ENCODE results near the gene KMT2E.

The KMT2E gene

DNA sequence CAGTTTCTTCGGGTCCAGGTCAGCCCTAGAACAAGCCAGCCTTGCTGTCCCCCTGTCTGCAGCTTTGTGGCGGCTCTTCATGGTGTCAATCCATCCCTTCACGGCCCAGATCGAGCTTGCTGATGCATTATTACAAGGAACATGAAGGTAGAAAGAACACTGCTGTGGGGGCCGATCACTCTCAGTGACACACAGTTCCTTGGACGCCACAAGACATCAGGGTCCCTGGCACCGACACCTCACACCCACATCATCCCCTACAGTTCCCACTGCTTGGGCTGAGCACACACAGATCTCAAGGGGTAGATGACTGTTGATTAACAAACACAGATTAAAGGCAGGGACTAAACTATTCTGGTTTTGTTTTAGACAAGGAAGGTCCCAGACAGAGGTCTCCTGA is 119.4 kb downstream of the KMT2E start:
- no peak for DNase-seq

DNA sequence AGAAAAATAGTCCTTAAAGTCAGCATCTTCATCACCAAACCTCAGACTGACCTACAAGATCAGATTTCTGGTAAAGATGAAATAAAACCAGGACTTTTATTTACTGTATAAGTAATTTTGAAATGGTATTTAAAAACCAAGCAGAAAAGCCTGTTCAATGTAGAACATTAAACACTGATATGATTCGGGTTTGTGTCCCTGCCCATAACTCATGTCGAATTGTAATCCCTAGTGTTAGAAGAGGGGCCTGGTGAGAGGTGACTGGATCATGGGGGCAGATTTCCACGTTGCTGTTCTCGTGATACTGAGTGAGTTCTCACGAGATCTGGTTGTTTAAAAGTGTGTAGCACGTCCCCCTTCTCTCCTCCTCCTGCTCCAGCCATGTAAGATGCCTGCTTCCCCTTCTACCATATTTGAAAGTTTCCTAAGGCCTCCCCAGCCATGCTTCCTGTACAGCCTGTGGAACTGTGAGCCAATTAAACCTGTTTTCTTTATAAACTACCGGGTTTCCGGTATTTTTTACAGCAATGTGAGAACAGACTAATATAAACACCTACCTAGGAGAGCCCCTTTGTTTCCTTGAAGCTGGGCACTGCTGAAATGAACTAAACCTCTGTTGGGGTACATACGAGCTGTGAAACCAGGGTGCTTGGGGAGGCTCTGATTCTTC is 120.1 kb downstream of the KMT2E start:
- DNase-seq, result no peak

DNA sequence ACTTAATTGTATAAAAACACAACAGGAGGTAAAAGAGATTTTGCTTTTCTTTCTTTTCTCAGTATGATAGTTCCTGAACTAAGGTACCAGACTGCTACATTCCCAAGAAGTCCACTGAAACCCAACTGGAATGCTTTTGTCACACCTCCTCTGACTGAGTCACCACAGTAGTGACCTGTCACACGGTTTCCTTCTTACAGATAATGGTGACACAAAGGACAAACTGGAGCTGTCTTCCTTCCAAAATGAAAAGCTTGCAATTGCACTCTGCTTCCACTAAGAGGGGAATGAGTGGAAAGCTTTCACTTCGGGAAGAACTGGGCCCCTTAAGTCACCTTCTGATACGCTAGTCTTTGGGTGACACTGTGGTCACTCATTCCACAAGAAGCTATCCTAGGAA is 122.2 kb downstream of the KMT2E start:
- DNase-seq, result no peak

DNA sequence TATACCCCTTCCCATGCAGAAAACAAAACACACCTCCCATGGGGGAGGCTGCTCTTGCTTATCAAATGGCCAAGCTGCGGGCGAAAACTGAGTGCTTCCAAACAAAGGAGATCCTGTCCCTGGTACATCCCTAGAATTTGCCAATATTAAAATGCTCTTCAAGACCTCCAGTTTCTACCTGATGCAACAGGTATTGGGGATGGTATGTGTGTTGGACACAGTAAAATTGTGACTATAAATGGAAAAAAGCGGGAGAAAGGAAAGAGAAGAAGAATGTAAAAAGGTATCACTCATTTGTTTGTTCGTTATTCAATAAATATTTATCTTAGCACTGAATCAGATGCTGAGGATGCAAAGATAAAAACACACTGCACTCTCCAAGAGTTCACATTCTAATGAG is 123.9 kb downstream of the KMT2E start:
- DNase-seq, result no peak

DNA sequence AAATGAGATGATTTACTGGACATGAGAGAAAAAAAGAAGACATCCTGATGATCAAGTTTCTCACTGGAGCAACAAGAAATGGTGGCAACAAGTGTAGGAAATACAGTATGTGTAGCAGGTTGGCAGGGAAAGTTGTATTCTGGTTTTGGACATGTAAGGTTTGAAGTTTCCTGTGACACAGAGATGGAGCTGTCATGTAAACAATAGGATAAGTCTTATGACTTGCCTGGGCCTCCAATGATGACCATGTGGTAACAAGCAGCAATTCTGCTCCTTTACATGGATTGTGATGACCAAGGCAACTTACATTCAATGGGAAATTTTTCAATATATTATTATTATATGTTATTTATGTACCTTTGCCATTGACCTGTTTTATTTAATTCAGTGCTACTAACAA is 125.4 kb downstream of the KMT2E start:
- DNase-seq, result no peak

DNA sequence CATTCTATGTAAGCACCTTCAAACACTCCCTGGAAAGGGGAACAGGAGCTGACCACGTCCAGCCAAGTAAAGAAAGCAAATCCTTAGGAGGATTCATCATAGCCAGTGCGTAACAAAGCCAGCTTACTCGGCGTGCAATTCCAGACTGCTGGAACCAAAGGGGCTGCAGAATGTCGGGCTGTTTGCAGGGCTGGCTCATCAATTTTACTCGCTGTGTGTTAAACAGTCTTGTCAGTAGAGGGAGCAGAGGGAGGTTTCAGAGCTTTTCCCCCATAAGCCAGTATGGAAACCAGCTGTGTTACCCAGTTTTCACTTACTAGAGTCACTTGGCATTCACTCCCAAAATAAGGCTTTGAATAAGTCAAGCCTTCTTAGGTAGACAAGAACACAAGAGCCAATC is 127.1 kb downstream of the KMT2E start:
- peak; percentile 31 for DNase-seq

DNA sequence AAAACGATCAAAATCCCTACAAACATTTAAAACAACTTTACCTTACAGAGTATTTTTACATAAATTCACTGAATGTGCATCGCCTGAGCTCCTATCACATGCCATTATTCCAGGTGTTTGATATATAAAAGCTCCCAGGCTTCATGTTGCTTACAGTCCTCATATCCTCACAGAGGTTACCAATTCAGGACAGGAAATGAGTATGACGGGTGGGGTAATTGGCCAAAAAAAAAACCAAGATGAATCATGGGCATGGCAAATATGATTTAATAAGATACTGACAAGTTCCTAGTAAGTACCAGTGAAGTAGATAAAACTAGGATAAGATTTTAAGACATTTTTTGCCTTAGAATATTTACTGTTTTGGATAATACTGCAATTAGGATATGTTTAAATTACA is 135.8 kb downstream of the KMT2E start:
- DNase-seq, result peak; percentile 15

DNA sequence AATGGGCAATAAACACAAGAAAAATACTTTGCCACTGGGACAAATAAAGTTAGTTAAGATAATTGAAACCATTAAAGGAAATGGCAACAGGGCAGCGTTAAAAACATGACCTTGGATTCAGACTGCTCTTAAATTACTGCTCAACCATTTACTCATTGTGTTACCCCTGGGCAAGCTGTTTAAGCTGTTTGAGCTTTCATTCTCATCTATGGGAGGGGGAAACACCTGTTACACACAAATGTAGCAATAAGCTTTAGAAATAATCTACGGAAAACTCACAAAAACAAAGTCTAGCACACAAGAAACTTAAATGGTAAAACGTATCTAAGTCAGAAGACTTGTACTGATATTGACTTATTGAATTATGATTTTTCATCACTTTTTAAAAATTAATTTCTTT is 137.1 kb downstream of the KMT2E start:
- peak; percentile 73 for DNase-seq

DNA sequence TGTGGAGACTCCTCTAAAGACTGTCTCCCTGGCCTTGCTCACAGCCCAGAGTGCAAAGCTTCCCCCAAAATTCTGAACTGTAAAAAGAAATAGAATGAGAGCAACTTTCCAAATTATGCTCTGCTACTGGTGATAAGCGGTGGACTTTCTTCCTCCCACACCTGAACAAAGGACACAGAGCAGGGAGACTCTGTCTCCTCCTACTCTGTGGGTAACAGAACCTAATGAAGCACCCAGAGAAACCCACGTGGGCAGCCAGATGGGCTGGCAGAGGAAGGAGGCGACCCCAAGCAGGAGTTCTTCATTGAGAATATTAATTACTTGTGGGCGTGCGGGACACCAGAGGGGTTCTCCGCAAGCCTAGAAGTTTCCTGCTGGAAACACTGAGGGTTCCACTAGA is 139.5 kb downstream of the KMT2E start:
- peak; percentile 22 for DNase-seq

DNA sequence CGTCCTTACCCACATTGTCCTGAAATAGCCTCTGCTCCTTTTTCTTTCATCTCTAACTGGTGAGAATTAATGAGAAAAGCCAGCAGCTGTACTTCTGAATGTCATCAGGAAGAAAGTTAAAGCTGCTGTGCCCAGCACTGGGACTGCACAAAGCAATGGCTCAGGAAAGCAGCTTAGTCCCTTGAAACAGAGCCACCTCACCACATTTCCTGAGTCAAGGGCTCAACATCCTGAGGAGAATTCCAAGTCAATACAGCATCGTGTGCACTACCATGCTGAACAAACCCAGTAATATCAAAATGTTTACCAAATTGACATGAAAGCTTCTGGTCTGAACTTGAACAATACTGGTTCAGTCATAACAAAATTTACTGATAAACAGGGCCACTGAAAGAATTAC is 140.1 kb downstream of the KMT2E start:
- no peak for DNase-seq

DNA sequence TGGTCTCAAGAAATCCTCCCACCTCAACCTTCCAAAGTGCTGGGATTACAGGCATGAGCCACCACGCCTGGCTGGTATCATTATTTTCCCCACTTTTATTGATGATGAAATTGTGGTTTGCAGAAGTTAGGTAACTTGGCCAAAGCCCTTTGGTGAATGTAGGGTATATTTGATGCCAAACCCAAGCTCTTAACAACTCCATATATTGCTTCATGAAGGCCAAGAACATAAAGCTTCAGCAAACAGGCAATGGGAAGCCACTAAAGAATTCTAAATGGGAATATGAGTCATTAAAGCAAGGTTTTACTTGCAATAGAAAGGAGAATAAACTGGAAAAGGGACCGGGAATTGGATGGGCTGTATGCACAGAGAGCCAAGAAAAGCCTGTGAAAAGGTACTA is 142.7 kb downstream of the KMT2E start:
- DNase-seq, result no peak

DNA sequence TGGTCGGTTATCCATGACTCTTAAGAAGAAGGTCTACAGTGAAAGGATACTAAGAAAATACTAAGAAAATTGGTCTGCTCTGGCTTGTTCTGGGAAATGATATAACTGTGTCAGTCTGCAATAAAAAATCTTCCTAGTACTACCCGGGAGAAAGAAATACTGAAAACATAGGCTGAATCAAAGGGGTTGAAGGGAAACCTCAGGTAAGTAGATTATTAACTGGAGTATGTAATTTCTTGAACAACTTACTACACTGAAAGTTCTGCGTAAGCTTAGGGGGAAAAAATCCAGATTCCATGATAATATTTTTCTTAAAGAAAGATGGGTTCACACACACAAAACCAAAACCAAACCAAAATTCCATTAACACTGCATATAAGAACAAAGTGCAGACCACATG is 143.3 kb downstream of the KMT2E start:
- DNase-seq, result no peak

DNA sequence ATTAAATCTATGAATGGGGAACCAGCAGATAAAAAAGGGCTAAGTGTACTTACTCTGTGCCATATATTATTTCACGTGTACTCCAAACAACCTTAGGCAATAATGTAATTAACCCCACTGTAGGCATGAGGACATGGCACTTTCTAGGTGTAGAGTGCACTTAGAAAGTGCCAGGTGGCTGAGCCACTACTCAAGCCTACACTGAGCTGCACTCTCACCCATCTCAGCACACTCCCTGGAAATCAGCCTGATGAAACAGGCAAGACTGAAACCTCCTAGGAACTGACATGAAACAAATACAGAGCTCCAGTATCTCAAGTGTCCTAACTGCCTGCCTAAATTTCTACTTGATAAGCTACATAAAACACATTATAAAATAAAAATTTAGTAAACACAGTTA is 147.4 kb downstream of the KMT2E start:
- peak; percentile 32 for DNase-seq

All from NCI-H69 (cell line).